ENCODE results near the gene MAPK13. TPM values are rescaled to one million over a fixed set of nuclear protein-coding genes. Genes with fewer than 3 reads are reported as not detected.

MAPK13 gene
- total RNA-seq, 1 donor, result 10.8 TPM

GRCh38 chr6:36114798-36115408, 15.4 kb upstream of the MAPK13 start:
- no peak for TF ChIP-seq CTCF (IDR thresholded peaks at IDR 0.05; ENCODE audit: insufficient read depth, low read depth, low read length)
- H3K4me3 ChIP-seq (ENCODE audit: low read depth, low read length), result no peak overlapping the region
- DNase-seq (ENCODE audit: low read depth), result no peak

GRCh38 chr6:36115412-36115811, 14.9 kb upstream of the MAPK13 start:
- H3K4me3 ChIP-seq (ENCODE audit: low read depth, low read length), result no peak overlapping the region
- DNase-seq (ENCODE audit: low read depth), result no peak
- no peak for TF ChIP-seq CTCF (IDR thresholded peaks at IDR 0.05; ENCODE audit: insufficient read depth, low read depth, low read length)

DNA sequence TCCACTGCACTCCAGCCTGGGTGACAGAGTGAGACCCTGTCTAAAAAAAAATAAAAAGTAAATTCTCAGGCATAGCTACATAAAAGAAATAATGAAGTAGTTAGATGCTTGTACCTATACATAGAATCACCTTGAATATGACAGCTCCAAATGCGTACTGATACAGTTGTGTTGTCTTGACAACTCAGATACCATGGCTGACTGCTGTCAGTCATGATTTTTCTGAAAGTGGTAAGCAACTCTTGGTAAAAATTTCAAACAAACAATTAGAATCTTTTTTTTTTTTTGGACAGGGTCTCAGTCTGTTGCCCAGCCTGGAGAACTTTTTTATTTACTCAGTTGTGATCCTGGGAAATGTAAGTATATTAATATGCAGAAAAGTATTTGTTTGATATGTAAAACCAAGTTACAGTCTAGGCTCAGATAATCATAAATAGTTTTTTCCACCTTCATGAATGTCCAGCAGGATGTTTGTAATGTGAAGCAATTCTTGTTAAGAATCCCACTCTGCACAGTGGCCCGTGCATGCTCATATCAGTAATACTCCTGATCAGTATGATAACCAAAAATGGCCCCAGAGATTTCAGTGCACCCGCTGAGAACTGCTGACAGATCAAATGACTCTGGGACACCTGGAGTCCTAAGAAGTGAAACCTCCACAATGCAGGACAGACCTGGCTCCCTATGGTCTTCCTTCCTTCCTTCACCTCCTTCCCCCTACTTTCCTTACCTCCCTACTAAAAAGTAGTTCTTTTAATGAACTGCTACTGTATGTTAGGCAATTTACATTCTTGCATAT, 14.0 kb upstream of the MAPK13 start:
- no peak for TF ChIP-seq CTCF (IDR thresholded peaks at IDR 0.05; ENCODE audit: insufficient read depth, low read depth, low read length)
- H3K4me3 ChIP-seq (ENCODE audit: low read depth, low read length), result no peak overlapping the region
- no peak for DNase-seq (ENCODE audit: low read depth)

- no peak for DNase-seq (ENCODE audit: low read depth)
- H3K4me3 ChIP-seq (ENCODE audit: low read depth, low read length), result no peak overlapping the region
- TF ChIP-seq CTCF (IDR thresholded peaks at IDR 0.05; ENCODE audit: insufficient read depth, low read depth, low read length), result no peak
These were observed 13.4 kb upstream of the MAPK13 start for GRCh38 chr6:36116943-36117342.

DNA sequence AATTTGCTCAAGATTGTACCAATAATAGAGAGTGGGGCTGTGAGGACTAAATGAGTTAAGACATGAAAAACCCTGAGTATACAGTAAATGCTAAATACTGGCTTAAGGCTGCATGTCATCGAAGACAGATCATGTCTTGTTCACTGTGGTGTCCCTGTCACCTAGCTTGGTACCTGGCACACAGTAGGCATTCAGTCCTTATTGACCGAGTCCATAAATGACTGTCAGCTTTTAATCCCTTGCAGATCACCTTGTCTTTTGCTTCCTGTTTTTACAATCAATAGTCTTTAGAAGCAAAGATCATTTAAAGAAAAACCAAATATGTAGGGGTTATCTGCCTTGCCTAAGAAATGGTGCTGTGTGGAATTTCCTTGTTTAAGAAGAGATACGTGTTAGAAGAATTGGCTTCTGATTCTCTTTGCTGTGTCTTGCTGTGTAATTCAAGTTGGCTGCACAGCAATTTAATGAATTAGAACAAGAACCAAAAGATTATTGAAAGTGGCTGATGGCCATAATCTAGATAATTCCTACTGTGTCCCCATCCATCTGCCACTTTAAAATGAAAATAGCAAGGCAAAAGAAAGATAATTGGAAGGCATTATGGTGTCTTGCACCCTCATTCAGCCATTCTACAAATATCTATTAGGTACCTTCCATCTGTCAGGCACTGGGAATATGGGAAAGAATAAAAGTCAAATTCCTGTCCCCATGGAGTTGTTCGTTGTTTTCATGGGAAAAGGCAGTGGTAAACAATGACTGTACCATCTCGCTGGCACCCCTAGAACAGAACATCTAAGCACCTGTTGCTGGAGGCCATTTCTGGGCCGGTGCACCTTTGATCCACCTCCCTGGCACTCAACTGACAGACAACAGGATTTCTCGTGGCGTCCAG, 12.4 kb upstream of the MAPK13 start:
- no peak for DNase-seq (ENCODE audit: low read depth)
- no peak overlapping the region for H3K4me3 ChIP-seq (ENCODE audit: low read depth, low read length)
- TF ChIP-seq CTCF (IDR thresholded peaks at IDR 0.05; ENCODE audit: insufficient read depth, low read depth, low read length), result no peak

DNA sequence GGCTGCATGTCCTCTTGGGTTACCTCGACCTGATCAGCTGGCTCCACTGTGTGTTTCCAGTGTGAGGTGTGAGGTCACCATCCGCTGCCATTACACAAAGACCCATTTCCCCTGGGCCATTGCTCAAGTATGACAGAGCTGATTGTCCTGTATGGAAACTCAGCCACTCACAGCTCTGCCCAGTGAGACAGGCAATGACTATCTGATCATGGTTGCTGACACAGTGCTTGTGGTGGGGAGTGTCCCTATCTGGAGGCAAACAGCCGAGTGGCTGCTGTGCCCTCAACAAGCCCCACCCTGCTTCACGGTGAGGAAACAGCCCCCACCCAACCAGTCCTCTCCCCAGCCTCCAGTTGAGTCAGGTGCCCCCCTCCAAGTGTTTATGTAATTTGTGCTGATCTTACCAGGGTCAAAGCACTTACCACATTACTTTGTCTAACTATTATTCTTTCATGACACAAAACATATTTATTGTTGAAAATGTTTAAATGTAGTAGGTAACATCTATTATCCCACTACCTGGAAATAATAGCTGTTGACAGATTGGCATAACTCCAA, 11.7 kb upstream of the MAPK13 start:
- no peak for DNase-seq (ENCODE audit: low read depth)
- TF ChIP-seq CTCF (IDR thresholded peaks at IDR 0.05; ENCODE audit: insufficient read depth, low read depth, low read length), result no peak
- H3K4me3 ChIP-seq (ENCODE audit: low read depth, low read length), result no peak overlapping the region
